CD1c-positive myeloid dendritic cell (primary cell): ENCODE results near the gene GSTM3.
"Not testable (repeated sequence)": the region's sequence is repeated elsewhere in the genome, so short reads cannot be mapped to it uniquely, and the experiment has no call there.

ENCODE experiments used
- DNase-seq: peaks from one replicate; pipeline ENCODE4 v3.0.0-alpha.2; 2016; ENCODE audit errors: extremely low spot score

Gene GSTM3

GRCh38 chr1:109775398-109775797 lies 34.6 kb upstream of the GSTM3 start:
- DNase-seq, result no peak

DNA sequence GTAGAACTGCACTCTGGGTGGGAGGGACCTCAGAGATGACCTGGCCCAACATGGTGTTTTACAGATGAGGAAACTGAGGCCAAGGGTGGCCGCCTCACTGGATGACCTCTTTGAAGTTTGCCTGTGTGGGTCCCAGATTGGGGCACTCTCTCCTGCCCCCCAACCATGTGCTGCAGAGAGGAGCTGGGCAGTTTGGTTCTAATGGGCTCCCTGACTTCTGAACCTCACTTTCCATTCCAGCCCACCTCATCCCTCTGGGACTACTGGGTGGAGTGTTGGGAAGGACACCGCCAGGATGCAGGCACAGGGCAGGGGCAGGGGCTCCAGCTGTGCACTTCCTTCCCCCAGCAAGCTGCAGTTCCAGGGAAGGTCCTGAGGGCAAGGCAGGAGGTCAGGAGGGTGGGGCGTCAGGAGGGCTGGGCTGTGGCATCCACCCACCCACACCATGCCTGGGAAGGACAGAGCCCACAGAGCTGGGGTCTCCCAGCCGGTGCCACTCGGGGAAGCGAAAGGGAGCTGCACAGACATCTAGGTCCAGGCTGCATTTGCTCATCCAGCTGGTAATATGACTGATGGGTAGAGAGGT lies 33.2 kb upstream of the GSTM3 start:
- no peak for DNase-seq

- DNase-seq, result peak; percentile 87
These were observed 32.5 kb upstream of the GSTM3 start for GRCh38 chr1:109773203-109773899.

GRCh38 chr1:109772658-109773202 lies 31.9 kb upstream of the GSTM3 start:
- no peak for DNase-seq

DNA sequence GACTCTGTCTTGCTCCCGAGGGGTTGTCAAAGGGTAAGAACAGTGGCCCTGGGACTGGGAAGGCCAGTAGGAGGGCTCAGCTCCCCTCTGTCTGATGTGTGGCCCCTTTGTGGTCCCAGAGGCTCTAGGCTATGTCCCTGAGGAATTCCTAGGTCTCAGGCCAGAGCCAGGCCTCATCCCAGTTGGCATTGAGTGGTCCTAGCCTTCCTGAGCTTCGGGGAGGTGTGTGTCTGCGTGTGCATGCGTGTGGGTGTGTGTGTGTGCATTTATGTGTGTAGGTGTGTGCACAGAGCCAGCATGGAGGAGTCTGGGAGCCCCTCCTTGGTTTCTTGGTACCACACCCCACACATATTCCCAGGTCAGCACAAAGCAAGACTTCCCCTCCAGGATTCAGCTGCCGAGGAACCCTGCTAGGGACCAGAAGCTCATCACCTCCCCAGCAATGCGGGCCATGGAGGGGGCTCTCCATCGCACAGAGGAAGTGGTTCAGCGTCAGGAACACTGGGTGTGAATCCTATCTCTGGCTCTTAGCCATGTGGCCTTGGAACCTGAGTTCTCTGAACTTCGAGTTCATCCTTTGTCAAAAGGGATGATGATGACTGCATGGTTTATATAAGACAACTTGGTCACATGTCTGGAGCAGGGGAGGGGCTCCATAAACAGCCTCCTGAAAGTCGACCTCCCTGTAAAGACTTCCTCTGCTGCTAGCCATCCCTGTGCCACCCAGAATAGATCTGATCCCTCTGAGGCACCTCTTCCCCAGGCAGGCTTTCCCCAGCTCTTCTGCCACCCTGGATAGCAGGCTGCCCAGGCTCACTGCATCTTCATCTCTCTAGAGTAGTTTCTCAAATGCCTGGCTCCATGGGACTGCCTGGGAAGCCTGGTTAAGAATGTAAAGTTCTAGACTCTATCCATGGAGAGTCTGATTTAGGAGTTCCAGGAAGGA lies 31.1 kb upstream of the GSTM3 start:
- DNase-seq, result no peak

DNA sequence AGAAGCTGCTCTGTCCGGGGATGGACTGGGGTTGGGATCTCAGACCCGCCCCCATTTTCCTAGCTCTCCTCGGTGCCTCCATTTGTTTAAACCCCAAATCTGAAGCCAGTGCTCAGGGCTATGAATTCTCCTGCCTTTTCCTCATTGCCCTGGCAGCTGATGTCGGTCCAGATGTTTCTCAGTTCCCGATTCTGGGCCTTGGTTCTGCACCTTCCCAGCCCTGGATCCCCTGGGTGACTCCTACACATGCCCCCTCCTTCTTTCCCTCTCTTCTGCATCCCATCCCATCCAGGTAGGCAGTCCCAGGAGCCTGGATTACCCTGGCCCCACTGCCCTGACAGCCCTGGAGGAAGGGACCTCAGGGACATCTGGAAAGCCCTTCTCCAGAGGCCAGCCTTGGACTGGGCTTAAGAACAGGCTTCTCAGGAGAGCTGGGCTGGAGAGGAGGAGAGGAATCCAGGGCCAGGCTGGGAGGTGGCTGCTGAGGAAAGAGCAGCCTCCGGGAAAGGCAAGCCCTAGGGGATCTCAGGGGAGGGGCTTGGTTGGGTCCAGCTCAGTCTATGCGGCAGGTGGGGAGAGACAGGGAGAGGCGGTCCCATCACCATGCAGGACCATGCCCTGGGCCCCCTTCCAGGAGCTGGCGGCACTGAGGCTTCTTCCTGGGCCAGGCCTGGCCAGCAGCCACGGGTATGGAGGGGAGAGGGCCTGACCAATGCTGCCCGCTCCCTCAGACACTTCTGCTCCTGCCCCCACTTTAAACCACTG lies 29.7 kb upstream of the GSTM3 start:
- DNase-seq, result no peak

- no peak for DNase-seq
These were observed 28.7 kb upstream of the GSTM3 start for GRCh38 chr1:109769330-109770078.

DNA sequence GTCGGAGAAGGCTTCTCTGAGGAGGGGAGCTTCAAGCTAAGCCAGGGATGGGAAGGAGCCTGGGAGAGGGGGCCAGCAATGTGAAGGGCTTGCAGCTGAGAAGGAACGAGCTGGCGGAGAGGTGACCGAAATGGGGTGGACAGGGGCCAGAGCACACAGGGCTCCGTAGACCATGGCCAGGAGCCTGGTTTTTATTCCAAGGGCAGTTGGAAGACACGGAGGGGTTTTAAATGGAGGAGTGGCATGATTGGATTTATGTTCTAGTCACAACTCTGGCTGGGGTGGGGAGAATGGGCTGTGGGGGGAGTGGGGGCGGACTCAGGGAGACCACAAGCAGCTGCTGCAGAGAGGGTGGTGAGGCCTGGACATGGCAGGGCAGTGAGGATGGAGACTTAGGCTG lies 28.0 kb upstream of the GSTM3 start:
- no peak for DNase-seq

DNA sequence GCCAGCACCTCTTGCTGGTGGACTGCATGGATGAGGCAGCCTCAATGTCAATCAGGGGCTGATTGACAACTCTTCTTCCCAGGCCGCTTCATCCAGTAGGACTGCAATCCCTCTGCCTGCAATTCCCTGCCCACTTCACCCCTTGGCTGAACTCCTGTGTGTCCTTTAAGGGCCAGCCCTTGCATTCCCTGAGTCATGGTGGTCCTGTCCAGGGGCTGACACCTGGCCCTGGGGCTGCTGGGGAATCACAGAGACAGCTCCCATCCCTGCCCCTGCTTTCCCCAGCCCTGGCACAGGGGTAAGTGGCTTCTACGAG lies 27.5 kb upstream of the GSTM3 start:
- no peak for DNase-seq

DNA sequence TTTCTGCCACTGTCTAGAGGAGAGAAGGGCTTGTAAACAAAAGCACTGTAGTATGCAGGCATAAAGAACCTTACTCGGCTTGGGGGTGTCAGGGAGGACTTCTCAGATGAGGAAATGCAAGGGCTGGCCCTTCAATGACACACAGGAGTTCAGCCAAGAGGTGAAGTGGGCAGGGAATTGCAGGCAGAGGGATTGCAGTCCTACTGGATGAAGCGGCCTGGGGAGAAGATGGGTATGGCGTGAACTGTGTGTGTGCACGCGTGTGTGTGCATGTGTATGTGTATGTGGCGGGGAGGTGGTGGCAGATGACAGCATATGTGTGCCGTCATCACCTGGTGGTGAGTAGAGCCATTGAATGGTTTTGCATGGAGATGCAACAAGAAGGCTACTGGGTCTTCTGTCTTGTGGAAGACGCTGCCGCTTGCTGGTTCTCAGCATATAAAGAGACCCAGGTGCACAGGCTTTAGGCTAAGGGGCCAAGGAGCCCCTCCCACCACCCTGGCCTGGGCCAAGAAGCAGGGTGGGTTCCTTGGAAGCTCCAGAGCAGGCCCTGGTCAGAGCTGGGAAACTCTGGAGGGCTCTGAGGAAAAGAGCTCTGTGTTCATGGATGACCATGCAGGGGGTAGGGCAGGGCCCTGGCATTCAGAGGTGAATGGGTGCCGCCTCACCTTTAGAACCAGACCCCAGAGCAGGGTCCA lies 26.9 kb upstream of the GSTM3 start:
- no peak for DNase-seq

- DNase-seq, result not testable (repeated sequence)
These were observed 26.3 kb upstream of the GSTM3 start for GRCh38 chr1:109766991-109767636.

- DNase-seq, result no peak
These were observed 25.2 kb upstream of the GSTM3 start for GRCh38 chr1:109765896-109766615.

DNA sequence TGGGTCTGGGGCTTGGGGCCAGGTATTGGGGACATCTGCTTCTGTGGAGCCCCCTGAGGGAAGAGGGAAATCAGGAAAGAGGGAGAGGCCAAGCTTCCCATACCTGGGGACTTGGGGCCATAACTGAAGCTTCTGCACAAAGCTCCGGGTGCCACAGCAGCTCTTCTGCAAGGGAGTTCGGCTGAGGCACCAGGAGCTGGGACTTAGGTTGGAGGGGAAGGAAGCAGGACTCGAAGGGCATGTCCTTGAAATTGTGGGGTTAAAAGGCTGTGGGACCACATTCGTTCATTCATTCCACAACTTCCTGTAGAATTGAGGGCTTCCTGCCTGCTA lies 24.6 kb upstream of the GSTM3 start:
- DNase-seq, result no peak

GRCh38 chr1:109764561-109765482 lies 24.0 kb upstream of the GSTM3 start:
- DNase-seq, result no peak

DNA sequence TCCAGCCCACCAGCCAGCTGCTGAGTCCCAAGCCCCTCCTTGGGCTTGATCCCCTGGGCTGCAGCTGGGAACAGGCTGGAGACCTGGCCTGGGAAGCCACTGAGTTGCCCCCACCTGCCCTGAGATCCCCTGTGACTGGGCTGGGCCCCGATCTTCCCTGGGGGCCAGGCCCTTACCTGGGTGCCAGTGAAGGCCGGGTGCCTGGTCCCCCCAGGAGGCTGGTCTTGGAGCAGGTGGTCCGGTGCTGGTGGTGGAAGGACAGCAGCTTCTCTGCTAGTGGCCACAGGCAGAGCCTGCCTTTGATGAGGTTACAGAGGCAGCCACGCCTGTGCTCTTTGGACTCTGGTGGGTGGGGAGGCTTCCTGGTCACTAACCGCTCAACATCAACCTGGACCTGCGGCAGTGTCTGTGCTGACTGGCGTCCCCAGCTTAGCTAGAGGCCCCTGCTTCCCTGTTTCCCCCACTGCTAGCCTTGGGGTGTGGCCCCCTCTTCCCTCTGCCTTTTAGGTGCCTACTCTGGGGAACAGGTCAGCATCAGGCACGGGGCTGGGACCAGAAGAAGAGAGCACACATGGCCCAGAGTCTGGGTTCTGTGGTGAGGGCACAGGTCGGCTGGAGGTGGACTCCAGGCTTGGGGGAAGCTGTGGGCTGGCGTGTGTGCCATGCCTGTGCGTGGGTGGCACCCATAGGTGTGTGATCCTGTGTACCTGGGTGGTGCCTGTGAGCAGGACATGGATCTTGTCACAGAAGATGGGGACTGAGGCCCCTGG lies 23.0 kb upstream of the GSTM3 start, which contains the start of gene EPS8L3:
EPS8L3 (minus strand) TSS at position 278 of the 770 bp plus-strand sequence. CDS start 2,174 bp downstream, outside the sequence.
- DNase-seq, result no peak

DNA sequence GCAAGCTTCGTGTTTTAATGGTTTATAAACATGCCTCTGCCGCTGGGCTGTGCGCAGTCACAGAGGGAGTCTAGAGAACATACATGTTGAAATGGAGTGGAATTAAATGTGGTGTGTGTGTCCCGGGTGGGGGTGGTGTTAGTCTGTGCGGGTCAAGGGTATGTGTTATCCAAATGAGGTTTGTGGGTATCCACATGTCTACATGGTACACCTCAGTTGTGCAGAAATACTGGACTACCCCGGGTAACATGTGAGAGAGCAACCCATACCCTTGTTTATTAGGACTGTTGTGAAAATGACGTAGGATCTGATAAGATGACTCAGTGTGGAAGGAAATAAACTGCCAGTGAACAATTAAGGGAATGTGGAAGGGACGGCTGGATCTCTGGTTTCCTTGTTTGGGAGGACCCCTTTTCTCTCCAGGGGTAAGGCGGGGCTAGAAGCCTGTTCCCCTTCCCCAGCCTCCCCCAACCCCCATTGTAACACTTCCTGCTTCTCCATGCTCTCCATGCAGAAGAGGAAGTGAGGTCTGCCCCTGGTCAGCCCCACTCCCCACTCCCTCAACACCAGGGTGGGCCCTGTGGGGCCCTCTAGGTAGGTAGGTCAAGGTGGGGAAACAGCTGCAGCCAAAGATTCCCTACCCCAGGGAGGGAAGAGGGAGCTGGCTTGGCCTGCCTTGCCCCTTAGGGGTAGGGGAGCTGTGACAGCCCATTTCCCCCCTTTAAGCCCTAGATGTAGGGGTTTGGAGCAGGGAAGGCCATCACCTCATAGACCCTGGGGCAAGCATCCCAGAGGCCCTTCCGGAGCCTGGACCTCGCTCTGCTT lies 22.2 kb upstream of the GSTM3 start:
- DNase-seq, result peak; percentile 45
